ENCODE results near the gene CACNA2D3.

GRCh38 chr3:54954022-54954421, 831.7 kb downstream of the CACNA2D3 start:
- TF ChIP-seq CTCF (IDR thresholded peaks at IDR 0.05; ENCODE audit: insufficient read depth, low read depth, low read length) (no peak), EZH2 (IDR thresholded peaks at IDR 0.05; ENCODE audit: insufficient read depth, low read length) (no peak)
